IgD-negative memory B cell (primary cell): ENCODE data around the gene SGIP1. TPM values are rescaled to one million over a fixed set of nuclear protein-coding genes. Genes with fewer than 3 reads are reported as not detected.

Experiments used
- H3K27ac Mint-ChIP-seq, 3 donors: one replicate each; pipeline ENCODE4 v1.8.0; 2020 to 2022; ENCODE audit warnings: mild to moderate bottlenecking in 3 of 3, mixed read lengths in 3 of 3, moderate library complexity in 1 of 3
- H3K27me3 Mint-ChIP-seq: one replicate; pipeline ENCODE4 v1.8.0; 2021; ENCODE audit warnings: mixed read lengths
- H3K36me3 Mint-ChIP-seq: one replicate; pipeline ENCODE4 v1.8.0; 2020; ENCODE audit warnings: mild to moderate bottlenecking, mixed read lengths
- H3K4me1 Mint-ChIP-seq, 3 donors: one replicate each; pipeline ENCODE4 v1.8.0; 2020 to 2022; ENCODE audit warnings: mixed read lengths in 3 of 3, mild to moderate bottlenecking in 1 of 3
- H3K4me3 Mint-ChIP-seq, 4 donors: one replicate each; pipeline ENCODE4 v1.8.0; 2020 to 2022; ENCODE audit warnings: mild to moderate bottlenecking in 4 of 4, mixed read lengths in 4 of 4, moderate library complexity in 3 of 4
- H3K9me3 Mint-ChIP-seq, 3 donors: one replicate each; pipeline ENCODE4 v1.8.0; 2020 to 2021; ENCODE audit warnings: mixed read lengths in 3 of 3, mild to moderate bottlenecking in 1 of 3
- polyA plus RNA-seq: library from polyadenylated mRNA; unstranded; fragments of 300-500 nt; fragmentation: Illumina TruSeq; gene quantifications from one replicate; pipeline ENCODE4 v1.2.3, GENCODE V29; 2021

Gene SGIP1
- polyA plus RNA-seq, 1 donor from 2014 or later = 0.71 TPM

DNA sequence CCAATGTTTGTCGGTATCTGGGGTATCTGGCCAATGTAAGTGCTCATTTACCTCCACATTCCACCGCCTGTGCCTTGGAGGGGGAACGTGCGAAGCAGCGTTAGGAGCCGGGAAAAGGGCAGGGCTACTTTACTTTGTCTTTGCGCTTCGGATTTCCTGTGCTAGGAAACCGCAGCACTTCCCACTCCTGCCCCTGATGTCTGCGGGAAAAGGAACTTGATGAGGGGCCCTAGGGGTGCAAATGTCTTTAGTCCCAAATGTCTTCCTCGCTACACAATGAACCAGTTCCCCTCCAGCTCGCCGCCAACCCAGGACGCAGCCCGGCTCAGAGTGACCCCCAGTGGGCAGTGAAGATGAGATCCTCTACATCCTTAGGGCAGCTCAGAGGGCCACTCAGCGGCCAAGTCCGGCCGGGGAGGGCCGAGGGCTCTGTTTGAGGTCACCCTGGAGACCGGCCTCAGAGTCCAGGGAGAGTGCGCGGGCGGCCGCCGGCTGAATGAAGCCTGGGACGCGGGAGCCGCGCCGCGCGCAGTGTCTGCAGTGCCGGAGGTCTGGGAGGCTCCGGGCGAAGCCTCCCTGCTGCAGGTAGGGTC lies 218.1 kb downstream of the SGIP1 start, which contains the start of gene DYNLT5:
Gene DYNLT5 (plus strand): TSS at position 460 of the 593 bp plus-strand sequence. CDS start 2,200 bp downstream, outside the sequence.
- Mint-ChIP-seq H3K27ac (no peak within 1 kb of the TSS), H3K9me3 (no peaks in the 10 kb centered on the region), H3K4me3 (peak within 1 kb of the TSS in 2 of 4 donors; percentile 19 to 27), H3K4me1 (peaks cover 0 to 5% (median 0%) of the 10 kb centered on the region in 3 donors), H3K36me3 (no peaks in the 10 kb centered on the region), H3K27me3 (peaks cover 25% of the 10 kb centered on the region)

DNA sequence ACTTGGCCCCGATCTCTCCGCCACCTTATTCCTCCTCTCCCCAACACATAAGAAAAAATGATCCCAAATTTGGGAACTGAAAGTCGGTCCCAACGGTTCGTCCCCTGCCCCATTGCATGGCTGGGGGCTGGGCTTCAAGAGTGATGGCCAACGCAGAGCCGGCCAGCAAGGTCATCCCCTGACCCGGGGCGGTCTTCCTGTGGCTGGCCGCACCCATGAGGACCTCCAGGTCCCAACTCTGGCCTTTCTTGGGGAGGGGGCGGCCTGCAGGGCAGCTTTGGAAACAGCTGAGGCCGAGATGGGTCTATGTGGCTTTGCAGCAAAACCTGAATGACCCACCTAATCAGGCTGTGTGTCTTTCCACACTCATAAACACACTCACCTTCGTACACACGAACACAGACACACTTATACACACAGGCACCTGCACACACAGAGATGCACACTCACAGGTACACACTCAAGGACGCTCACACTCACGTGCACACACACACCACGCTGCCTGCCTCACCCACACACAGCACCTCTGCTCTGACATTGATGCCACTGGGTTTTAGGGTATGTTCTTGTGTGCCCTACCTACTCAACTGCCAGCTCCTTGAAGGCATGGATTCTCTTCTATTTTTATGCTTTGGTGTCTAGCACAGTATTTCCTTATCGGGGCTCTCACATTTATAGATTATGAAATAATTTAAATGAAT lies 218.9 kb downstream of the SGIP1 start:
- Mint-ChIP-seq H3K4me1 (peaks cover 0 to 9% (median 3%) of the 10 kb centered on the region in 3 donors), H3K27me3 (peaks cover 25% of the 10 kb centered on the region), H3K9me3 (no peaks in the 10 kb centered on the region), H3K4me3 (peak overlapping the region in 1 of 4 donors; percentile 19), H3K27ac (no peak overlapping the region), H3K36me3 (no peaks in the 10 kb centered on the region)

DNA sequence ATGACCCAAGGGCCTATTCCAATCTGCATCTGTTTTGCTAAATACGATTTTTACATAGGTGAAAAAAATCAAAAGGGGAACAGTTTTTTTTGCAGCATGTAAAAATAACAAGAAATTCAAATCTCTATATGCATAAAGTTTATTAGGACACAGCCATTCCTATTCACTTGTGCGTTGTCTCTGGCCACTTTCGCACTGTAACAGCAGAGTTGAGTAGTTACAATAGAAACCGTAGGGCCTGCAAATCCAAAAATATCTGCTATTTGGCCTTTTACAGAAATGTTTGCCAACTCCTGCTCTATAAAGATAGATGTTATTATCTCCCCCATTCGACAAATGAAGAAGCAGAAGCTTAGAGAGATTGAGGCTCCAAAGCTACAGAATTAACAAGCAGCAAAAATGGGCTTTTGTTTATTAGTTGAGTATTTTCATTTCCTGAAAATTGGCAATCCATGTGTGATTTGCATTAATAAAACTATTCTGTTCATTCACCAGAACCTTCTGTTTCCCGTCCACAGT lies 223.8 kb downstream of the SGIP1 start:
- Mint-ChIP-seq H3K27ac (no peak overlapping the region), H3K36me3 (no peaks in the 10 kb centered on the region), H3K27me3 (peaks cover 4% of the 10 kb centered on the region), H3K4me1 (peaks cover 0 to 11% (median 9%) of the 10 kb centered on the region in 3 donors), H3K4me3 (no peak overlapping the region), H3K9me3 (no peaks in the 10 kb centered on the region)

DNA sequence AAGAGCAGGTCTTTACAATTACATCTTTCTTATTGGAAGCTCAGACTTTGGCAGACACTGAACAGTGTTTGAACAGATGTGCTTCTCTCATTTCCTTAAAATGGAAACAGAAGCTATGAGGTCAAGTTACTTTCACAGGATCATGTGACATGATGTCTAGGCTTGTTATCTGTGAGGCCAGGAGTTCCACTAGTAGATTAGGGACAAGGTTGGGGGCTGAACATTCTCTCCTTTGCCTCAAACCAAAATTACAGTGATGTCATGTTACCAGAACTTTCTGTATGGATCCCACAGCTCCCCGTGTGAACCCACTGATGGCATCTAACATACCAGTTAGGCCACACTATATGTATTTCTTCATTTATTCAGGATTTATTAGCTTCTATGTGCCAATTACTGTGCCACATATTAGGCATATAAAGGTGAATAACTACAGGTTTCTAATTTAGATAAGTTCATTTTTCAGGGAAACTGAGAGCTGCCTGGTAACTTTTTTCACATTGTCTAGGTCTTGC lies 224.3 kb downstream of the SGIP1 start:
- Mint-ChIP-seq H3K27ac (no peak overlapping the region), H3K27me3 (no peaks in the 10 kb centered on the region), H3K4me1 (peaks cover 0 to 9% (median 9%) of the 10 kb centered on the region in 3 donors), H3K9me3 (no peaks in the 10 kb centered on the region), H3K36me3 (no peaks in the 10 kb centered on the region), H3K4me3 (no peak overlapping the region)

DNA sequence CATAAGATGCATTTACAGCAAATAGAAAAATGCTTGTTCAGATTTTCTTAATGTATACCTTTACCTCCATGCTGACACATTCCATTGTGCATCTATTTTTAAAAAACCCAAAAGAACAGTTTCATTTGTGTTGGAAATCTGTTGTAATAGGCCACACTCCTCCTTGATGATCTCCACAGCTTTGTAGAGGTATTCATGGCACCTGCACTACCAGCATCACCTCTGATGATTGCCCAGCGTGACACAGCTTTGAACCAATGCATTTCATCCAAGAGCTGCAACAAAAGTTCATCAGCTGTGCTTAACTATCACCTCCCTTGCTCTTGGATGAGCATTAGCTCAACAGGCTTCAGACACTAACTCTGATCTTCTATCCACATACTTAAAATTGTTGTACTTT lies 226.6 kb downstream of the SGIP1 start:
- H3K27ac Mint-ChIP-seq = no peak overlapping the region
- no peak overlapping the region for H3K4me3 Mint-ChIP-seq
- H3K4me1 Mint-ChIP-seq = peaks cover 0 to 12% (median 9%) of the 10 kb centered on the region in 3 donors
- no peaks in the 10 kb centered on the region for H3K27me3 Mint-ChIP-seq
- no peaks in the 10 kb centered on the region for H3K9me3 Mint-ChIP-seq
- H3K36me3 Mint-ChIP-seq = no peaks in the 10 kb centered on the region

DNA sequence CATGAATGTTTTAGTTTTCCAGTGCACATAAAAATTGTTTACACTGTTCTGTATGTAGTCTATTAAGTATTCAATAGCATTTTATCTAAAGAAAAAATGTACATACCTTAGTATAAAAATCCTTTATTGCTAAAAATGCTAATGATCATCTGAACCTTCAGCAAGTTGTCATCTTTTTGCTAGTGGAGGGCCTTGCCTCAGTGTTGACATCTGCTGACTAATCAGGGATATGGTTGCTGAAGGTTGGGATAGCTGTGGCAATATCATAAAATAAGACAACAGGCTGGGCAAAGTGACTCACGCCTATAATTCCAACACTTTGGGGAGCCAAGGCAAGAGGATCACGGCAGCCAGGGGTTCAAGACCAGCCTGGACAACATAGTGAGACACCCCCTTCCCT lies 227.3 kb downstream of the SGIP1 start:
- no peaks in the 10 kb centered on the region for H3K9me3 Mint-ChIP-seq
- no peak overlapping the region for H3K4me3 Mint-ChIP-seq
- H3K4me1 Mint-ChIP-seq = peaks cover 0 to 12% (median 9%) of the 10 kb centered on the region in 3 donors
- peaks cover 1% of the 10 kb centered on the region for H3K27me3 Mint-ChIP-seq
- no peak overlapping the region for H3K27ac Mint-ChIP-seq
- H3K36me3 Mint-ChIP-seq = no peaks in the 10 kb centered on the region

DNA sequence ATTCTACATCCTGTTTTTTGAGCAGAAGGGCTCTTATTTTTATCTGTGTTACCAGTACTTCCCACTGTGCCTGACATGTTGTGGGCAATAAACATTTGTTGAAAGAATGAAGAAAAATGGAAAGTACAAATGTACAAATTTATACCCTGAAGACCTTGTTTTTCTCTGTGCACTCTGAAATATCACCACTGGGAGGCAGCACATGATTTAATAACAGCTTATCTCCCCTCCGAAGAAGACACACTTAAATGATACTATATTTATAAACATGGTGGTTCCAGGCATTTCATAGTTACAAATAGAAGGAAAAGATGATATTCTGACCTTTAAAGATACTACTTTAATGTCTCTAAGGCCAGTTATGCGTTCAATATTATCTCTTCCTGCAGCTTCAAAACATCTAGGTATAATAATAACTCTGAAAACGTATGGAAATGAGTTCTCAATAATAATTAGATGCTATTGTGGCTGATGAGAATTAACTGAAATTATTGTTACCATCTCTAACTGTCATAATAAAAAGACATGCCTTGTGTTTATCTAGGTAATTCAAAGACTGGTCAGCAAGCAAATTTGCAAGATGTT lies 231.1 kb downstream of the SGIP1 start:
- Mint-ChIP-seq H3K36me3 (no peaks in the 10 kb centered on the region), H3K4me3 (no peak overlapping the region)

DNA sequence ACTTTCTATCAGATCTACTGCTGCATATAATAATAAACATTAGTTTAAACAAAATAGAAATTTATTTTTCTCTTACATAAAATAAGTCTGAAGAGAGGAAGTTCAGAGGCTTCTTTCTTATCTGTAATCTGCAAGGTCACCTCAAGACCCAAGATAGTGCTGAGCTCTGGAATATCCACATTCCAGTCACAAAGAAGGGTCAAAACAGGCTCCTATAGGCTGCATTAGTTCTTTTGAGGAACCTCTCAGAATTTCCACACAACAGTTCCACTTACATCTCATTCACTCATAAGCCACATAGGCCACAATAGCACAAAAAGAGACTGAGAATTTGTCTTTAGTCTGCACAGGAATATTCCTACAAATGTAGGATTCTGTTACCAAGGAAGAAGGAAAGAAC lies 233.7 kb downstream of the SGIP1 start:
- Mint-ChIP-seq H3K4me3 (no peak overlapping the region), H3K4me1 (peaks cover 0 to 3% (median 0%) of the 10 kb centered on the region in 3 donors), H3K36me3 (no peaks in the 10 kb centered on the region), H3K27me3 (peaks cover 1% of the 10 kb centered on the region), H3K9me3 (no peaks in the 10 kb centered on the region), H3K27ac (no peak overlapping the region)

More for the DNA sequence above, 231.1 kb downstream of the SGIP1 start:
- no peak overlapping the region for H3K27ac Mint-ChIP-seq
- peaks cover 1% of the 10 kb centered on the region for H3K27me3 Mint-ChIP-seq
- peaks cover 0 to 3% (median 0%) of the 10 kb centered on the region in 3 donors for H3K4me1 Mint-ChIP-seq
- no peaks in the 10 kb centered on the region for H3K9me3 Mint-ChIP-seq

DNA sequence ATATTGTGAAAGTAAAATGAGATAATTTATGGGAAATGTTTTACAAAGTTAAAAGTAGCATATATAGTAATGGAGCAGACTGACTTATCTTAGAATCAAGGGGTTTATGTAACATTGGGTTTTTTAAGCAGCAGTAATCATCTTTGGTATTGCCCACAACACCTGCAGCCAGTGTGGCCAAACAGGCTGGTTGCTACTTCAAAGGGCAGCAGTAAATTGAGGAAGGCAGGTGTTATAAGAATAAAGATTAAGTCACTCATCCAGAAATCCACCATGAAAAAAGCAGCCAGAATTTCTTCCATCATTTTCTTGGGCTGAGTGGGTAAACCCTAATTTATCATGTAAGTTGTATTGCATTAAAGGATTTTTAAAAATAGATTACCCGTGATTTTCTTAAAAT lies 235.0 kb downstream of the SGIP1 start:
- H3K27ac Mint-ChIP-seq = no peak overlapping the region
- H3K4me3 Mint-ChIP-seq = no peak overlapping the region
- H3K9me3 Mint-ChIP-seq = no peaks in the 10 kb centered on the region
- H3K4me1 Mint-ChIP-seq = peaks cover 0 to 3% (median 0%) of the 10 kb centered on the region in 3 donors
- peaks cover 1% of the 10 kb centered on the region for H3K27me3 Mint-ChIP-seq
- no peaks in the 10 kb centered on the region for H3K36me3 Mint-ChIP-seq

DNA sequence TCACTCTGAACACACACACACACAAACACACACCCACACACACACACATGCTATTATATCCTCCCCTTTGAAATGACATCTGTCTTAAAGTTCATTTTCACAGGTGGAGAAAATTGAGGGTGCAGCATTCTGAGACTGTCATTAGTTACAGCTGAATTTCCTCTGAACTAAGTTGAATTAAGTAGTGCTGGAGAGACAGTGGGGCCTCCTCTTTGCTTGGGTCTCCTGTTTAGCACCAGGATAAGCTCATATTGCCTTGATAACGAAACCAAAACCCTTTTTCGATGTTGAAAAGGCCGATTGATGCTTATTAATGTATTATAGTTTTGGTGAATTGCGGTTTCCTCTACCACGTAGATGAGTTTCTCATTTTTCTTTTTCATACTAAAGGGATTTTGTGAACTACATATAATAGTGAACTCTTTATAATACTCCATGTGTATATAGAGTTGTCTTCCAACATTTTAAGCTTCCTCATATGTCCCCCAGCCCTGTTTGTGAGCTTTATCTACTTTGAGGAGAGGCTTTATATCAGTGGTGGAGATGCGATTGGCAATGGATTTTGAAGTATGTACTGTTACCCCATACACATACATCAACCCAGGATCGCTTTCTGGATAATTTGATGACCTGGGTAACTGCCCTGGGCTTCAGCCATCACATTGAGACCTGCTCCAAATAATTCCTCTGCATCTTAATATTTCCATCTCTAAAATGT lies 235.7 kb downstream of the SGIP1 start:
- H3K4me3 Mint-ChIP-seq = no peak overlapping the region

DNA sequence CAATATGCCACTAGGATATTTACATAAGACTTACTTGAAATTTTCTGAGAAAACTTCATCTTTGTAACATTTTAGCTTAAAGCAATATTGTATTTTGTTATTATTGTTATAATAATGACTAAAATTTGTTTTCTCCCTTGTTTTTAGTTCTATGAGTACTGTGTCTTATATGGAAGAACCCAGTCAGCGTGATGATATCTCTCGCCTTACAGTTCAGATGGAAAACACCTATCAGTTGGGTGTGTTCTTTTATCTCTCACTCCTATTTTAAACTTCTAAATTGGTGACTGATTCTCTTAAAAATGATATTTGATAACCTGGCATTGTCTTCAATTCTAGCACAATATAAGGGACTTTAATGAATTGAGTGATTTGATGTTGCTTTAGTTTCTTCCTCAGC lies 236.3 kb downstream of the SGIP1 start:
- Mint-ChIP-seq H3K36me3 (no peaks in the 10 kb centered on the region), H3K27ac (no peak overlapping the region), H3K27me3 (peaks cover 1% of the 10 kb centered on the region), H3K4me3 (no peak overlapping the region), H3K4me1 (no peaks in the 10 kb centered on the region), H3K9me3 (no peaks in the 10 kb centered on the region)

More for the DNA sequence above, 235.7 kb downstream of the SGIP1 start:
- Mint-ChIP-seq H3K9me3 (no peaks in the 10 kb centered on the region), H3K27ac (no peak overlapping the region), H3K4me1 (peaks cover 0 to 3% (median 0%) of the 10 kb centered on the region in 3 donors), H3K27me3 (peaks cover 1% of the 10 kb centered on the region), H3K36me3 (no peaks in the 10 kb centered on the region)

DNA sequence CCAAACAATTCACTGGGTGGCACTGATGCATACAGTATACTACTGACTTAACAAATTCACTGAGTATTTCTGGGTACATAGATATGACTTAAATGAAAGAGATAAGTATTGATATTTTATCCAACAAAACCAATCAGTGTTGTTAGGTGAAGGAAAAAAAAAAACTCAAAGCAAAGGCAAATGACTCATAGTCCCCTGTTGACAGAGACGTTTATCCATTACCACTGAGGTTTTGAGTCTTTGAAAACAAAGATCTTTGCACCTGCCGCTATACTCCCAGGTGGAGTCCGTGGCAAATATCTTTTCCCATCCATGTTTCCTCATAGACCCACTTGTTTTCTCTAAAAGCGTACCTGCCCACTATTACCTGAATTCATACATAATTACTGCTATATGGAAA lies 236.7 kb downstream of the SGIP1 start:
- Mint-ChIP-seq H3K4me3 (no peak overlapping the region), H3K36me3 (no peaks in the 10 kb centered on the region), H3K4me1 (no peaks in the 10 kb centered on the region), H3K9me3 (no peaks in the 10 kb centered on the region), H3K27me3 (peaks cover 3% of the 10 kb centered on the region), H3K27ac (peak overlapping the region in 1 of 3 donors; percentile 6)

DNA sequence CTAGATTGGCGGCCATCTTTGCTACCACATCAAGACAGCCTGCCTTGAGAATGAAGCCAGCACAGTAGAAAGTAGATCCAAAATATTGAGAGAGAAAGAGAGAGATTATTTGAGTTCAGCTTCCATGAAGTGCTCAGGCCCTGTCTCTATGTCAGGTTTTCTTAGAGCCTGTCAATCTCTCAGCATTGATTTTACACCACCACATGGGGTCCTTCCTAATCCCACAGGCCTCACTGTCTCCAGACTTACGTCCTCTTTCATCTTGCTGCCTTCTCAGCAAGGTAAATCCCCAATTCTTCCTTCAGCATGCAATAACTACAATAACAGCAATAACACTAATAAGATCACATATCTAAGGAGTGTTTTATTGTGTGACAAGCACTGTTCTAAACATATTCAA lies 239.3 kb downstream of the SGIP1 start:
- Mint-ChIP-seq H3K9me3 (no peaks in the 10 kb centered on the region), H3K27me3 (peaks cover 1% of the 10 kb centered on the region), H3K4me3 (no peak overlapping the region), H3K27ac (no peak overlapping the region), H3K4me1 (no peaks in the 10 kb centered on the region), H3K36me3 (no peaks in the 10 kb centered on the region)

DNA sequence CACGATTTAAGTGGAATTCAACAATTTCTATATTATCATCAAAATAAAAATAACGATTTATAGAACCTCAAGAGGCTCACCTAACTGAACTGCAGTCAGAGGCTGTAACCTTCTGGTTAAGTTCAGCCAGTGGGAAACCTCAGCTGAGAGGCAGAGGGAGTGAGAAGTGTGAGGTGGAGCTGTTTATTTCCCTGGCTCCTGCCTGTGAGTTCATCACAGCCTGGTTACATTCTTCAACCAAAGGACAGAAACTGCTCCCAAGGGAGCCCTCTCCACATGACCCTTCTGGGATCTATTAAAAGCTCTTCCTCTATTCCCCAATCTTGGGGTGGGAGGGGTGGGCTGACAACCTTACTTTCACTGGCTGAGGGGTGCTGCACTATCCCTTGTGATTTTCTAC lies 240.5 kb downstream of the SGIP1 start:
- Mint-ChIP-seq H3K4me1 (peaks cover 0 to 1% (median 0%) of the 10 kb centered on the region in 3 donors), H3K27me3 (peaks cover 1% of the 10 kb centered on the region), H3K36me3 (no peaks in the 10 kb centered on the region), H3K9me3 (no peaks in the 10 kb centered on the region), H3K27ac (no peak overlapping the region), H3K4me3 (no peak overlapping the region)

DNA sequence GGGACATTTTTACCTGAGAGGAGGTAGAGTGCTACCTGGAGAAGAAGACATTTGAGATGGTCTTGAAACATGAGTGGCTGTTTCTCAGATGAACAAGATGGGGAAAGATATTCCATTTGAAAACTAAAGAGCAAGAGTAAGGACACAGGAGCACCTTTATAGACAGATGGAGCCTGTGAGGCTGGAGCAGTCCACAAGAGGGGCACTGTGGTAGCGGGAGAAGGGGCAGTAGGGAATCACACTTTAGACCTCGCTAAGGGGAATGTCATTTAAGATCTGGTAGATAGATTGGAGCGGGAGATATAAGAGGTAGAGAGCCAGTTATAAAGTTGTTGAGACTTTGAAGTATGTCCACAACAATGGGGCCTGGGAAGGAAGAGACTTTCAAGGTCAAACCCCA lies 241.7 kb downstream of the SGIP1 start:
- Mint-ChIP-seq H3K9me3 (peaks cover 0 to 2% (median 0%) of the 10 kb centered on the region in 3 donors), H3K27ac (no peak overlapping the region), H3K36me3 (peaks cover 2% of the 10 kb centered on the region), H3K4me1 (peaks cover 0 to 2% (median 0%) of the 10 kb centered on the region in 3 donors), H3K27me3 (peaks cover 5% of the 10 kb centered on the region), H3K4me3 (no peak overlapping the region)
